Caco-2 (cell line): ENCODE measurements around the gene C1QTNF8. TPM values are rescaled to one million over a fixed set of nuclear protein-coding genes. Genes with fewer than 3 reads are reported as not detected.

Source experiments
- BruUV-seq: library from RNA; stranded (reverse); fragments of 400-500 nt; replicated peaks from 2 replicates; lab custom pipeline; 2021; lab: Mats Ljungman, UMichigan
- CTCF ChIA-PET: fragments of 300-600 bp; sonication (Branson Sonifier 250); formaldehyde crosslinking; loops from one replicate; lab custom pipeline; 2022; ENCODE audit warnings: antibody characterized with exemption; lab: Charles Lee
- POLR2A ChIA-PET: fragments of 300-600 bp; sonication (Branson Sonifier 250); formaldehyde crosslinking; loops from one replicate; lab custom pipeline; 2022; ENCODE audit warnings: antibody characterized with exemption; lab: Charles Lee
- DNase-seq, 2 experiments: peaks; one replicate each; pipeline versions ENCODE4 v3.0.0 to v3.0.0-alpha.2; 2020 to 2022
- H3K27me3 ChIP-seq: replicated peaks from 2 replicates; pipeline ENCODE4 v1.6.0; 2011; ENCODE audit warnings: low read length; ENCODE audit not compliant: control insufficient read depth, insufficient read depth
- H3K36me3 ChIP-seq: 2 replicates; pipeline ENCODE4 v1.5.1; 2011; ENCODE audit warnings: low read length; ENCODE audit not compliant: control insufficient read depth, insufficient read depth
- H3K4me1 ChIP-seq: fragments of 250-450 bp; sonication (Bioruptor Pico); 2 replicates; pipeline ENCODE4 v1.5.1; 2020; ENCODE audit warnings: mild to moderate bottlenecking
- H3K4me3 ChIP-seq: 2 replicates; pipeline ENCODE4 v1.5.1; 2011; ENCODE audit warnings: low read depth, mild to moderate bottlenecking, control low read depth, low read length
- H3K9me3 ChIP-seq: fragments of 250-450 bp; sonication (Bioruptor Pico); 2 replicates; pipeline ENCODE4 v1.5.1; 2020; ENCODE audit warnings: mild to moderate bottlenecking, moderate library complexity
- H3K27ac Mint-ChIP-seq: one replicate; pipeline ENCODE4 v1.8.0; 2022; ENCODE audit warnings: mixed read lengths; ENCODE audit not compliant: unreplicated experiment
- H3K27me3 Mint-ChIP-seq: one replicate; pipeline ENCODE4 v1.8.0; 2022; ENCODE audit warnings: mixed read lengths; ENCODE audit not compliant: insufficient read depth, unreplicated experiment
- H3K36me3 Mint-ChIP-seq: one replicate; pipeline ENCODE4 v1.8.0; 2022; ENCODE audit warnings: mild to moderate bottlenecking, mixed read lengths; ENCODE audit not compliant: insufficient read depth, unreplicated experiment
- H3K4me1 Mint-ChIP-seq: one replicate; pipeline ENCODE4 v1.8.0; 2022; ENCODE audit warnings: low read depth, mixed read lengths; ENCODE audit not compliant: unreplicated experiment
- H3K4me3 Mint-ChIP-seq: one replicate; pipeline ENCODE4 v1.8.0; 2022; ENCODE audit warnings: mild to moderate bottlenecking, moderate library complexity, mixed read lengths; ENCODE audit not compliant: unreplicated experiment
- H3K9me3 Mint-ChIP-seq: one replicate; pipeline ENCODE4 v1.8.0; 2022; ENCODE audit warnings: mixed read lengths; ENCODE audit not compliant: unreplicated experiment
- CTCF ChIP-seq, 2 experiments: fragments of 200-600 bp in 1 of 2; IDR thresholded peaks; 1 replicate in 1 of 2; 2 replicates in 1 of 2; pipeline versions ENCODE4 v1.5.1 to v1.8.0; 2011 to 2022; ENCODE audit warnings: antibody characterized with exemption in 1 of 2, control low read depth in 1 of 2, inconsistent platforms in 1 of 2, low read depth in 1 of 2, low read length in 1 of 2, mild to moderate bottlenecking in 1 of 2, moderate library complexity in 1 of 2; ENCODE audit not compliant: insufficient read depth in 1 of 2, severe bottlenecking in 1 of 2, unreplicated experiment in 1 of 2
- intact Hi-C: fragments of 100-400 bp; cut with micrococcal nuclease; formaldehyde crosslinking; loops from one replicate; pipeline ENCODE4 v1.10.0; 2022; ENCODE audit not compliant: unreplicated experiment
- total RNA-seq: library from RNA; stranded (reverse); gene quantifications from 2 replicates; pipeline ENCODE4 v1.2.3, GENCODE V29; 2022

C1QTNF8 gene
- total RNA-seq, 1 experiment from 2014 or later, result not detected

- Mint-ChIP-seq H3K9me3 (no peaks in the 10 kb centered on the region), H3K27me3 (no peaks in the 10 kb centered on the region), H3K4me1 (peaks cover 11% of the 10 kb centered on the region), H3K36me3 (no peaks in the 10 kb centered on the region), H3K27ac (no peak overlapping the region), H3K4me3 (no peak overlapping the region)
- no TSS peak for BruUV-seq
- Histone ChIP-seq H3K36me3 (no peaks in the 10 kb centered on the region), H3K27me3 (no peaks in the 10 kb centered on the region), H3K4me3 (no peak overlapping the region; the same call in 1 of the 2 replicates), H3K9me3 (no peaks in the 10 kb centered on the region), H3K4me1 (peaks cover 25% of the 10 kb centered on the region)
- CTCF ChIA-PET, result no interaction called here
- no peak for TF ChIP-seq CTCF (IDR thresholded peaks at IDR 0.05; ENCODE audit: insufficient read depth in 1 of 2, low read depth in 1 of 2, low read length in 1 of 2, severe bottlenecking in 1 of 2, unreplicated experiment in 1 of 2)
- intact Hi-C loops, result no loop called here
- peak; percentile 57 to 60 for DNase-seq
- POLR2A ChIA-PET, result no interaction called here
These were observed 17.4 kb downstream of the C1QTNF8 start for GRCh38 chr16:1078579-1079021.

DNA sequence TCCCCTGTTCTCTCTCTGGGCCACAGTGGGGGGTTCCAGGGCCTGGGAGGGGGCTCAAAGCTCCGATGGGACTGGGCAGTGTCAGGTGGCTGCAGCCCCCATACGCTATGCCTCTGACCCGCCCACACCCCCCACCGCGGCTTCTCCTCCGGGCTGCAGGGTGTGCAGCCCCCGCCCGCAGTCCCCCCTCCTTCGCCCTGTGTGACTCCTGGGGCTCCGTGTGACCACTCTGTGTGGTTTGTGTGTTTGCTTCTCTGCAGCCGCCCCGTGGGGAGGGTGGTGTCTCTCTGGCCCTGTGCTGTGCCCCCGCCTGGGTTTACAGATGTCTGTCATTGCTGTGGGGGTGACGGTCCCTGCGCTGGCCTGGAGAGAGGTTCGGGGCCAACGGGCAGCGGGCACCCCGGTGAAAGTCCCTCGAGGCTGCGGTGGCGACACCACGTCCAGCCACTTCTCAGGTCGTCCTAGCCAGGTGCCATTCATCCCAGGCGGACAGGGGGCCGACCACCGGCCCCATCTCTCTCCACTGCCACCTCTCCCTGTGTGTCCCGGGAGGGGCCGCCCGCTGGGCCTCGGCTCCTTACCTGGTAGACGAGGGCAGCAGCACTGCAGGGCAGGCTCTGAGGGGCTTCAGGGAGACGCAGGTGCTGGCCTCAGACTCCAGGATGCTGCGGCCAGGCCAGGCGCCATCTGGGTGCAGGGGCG, 18.0 kb downstream of the C1QTNF8 start:
- H3K27ac Mint-ChIP-seq, result no peak overlapping the region
- Histone ChIP-seq H3K36me3 (no peaks in the 10 kb centered on the region), H3K4me3 (peak overlapping the region; percentile 7; the same call in 1 of the 2 replicates), H3K4me1 (peaks cover 25% of the 10 kb centered on the region), H3K9me3 (no peaks in the 10 kb centered on the region), H3K27me3 (no peaks in the 10 kb centered on the region)
- ChIA-PET POLR2A (no interaction called here), CTCF (no interaction called here)
- TF ChIP-seq CTCF (IDR thresholded peaks at IDR 0.05; ENCODE audit: insufficient read depth in 1 of 2, low read depth in 1 of 2, low read length in 1 of 2, severe bottlenecking in 1 of 2, unreplicated experiment in 1 of 2), result no peak
- no peaks in the 10 kb centered on the region for H3K27me3 Mint-ChIP-seq
- intact Hi-C loops, result no loop called here
- peaks cover 11% of the 10 kb centered on the region for H3K4me1 Mint-ChIP-seq
- H3K9me3 Mint-ChIP-seq, result no peaks in the 10 kb centered on the region
- no peak overlapping the region for H3K4me3 Mint-ChIP-seq
- no TSS peak for BruUV-seq
- no peak for DNase-seq
- no peaks in the 10 kb centered on the region for H3K36me3 Mint-ChIP-seq

DNA sequence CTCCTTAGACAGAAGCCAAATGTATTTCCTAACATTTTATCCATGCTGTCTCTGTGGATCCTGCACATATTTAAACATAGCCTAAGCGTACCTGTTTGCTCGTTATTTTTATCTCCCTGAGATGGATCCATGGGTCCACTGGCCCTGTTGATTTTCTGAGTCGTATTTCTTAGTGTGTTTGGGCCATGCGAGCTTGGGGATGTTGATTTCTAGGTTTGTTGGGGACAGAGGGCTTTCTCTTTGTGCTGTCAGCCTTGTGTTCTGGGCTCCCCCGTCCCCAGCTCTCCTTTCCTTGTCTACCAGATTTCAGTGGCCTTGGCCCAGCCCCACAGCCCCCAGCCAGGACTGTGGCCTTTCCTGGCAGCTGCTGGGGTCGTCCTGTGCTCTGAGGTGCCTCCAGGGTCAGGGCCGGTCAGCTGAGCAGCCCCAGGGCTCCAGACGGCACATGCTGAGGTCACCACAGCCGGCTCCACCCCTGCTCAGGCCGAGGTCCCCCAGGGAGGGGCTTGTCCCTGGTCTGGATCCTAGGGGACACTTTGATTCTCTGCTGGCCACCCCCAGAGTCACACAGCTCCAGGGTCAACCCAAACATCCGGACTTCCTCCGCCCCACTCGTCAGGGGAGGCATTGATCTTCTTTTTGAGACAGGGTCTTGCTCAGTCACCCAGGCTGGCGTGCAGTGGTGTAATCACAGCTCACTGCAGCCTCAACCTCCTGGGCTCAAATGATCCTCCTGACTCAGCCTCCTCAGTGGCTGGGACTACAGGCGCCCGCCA, 19.1 kb downstream of the C1QTNF8 start:
- intact Hi-C loops, result no loop called here

More for the DNA sequence above, 19.1 kb downstream of the C1QTNF8 start:
- CTCF ChIA-PET, result no interaction called here
- Mint-ChIP-seq H3K27ac (no peak overlapping the region), H3K4me3 (no peak overlapping the region), H3K9me3 (no peaks in the 10 kb centered on the region), H3K27me3 (no peaks in the 10 kb centered on the region), H3K4me1 (peaks cover 6% of the 10 kb centered on the region), H3K36me3 (no peaks in the 10 kb centered on the region)
- Histone ChIP-seq H3K27me3 (no peaks in the 10 kb centered on the region), H3K4me1 (peaks cover 16% of the 10 kb centered on the region), H3K4me3 (no peak overlapping the region), H3K9me3 (no peaks in the 10 kb centered on the region), H3K36me3 (no peaks in the 10 kb centered on the region)
- POLR2A ChIA-PET, result no interaction called here
- TF ChIP-seq CTCF (IDR thresholded peaks at IDR 0.05; ENCODE audit: insufficient read depth in 1 of 2, low read depth in 1 of 2, low read length in 1 of 2, severe bottlenecking in 1 of 2, unreplicated experiment in 1 of 2), result no peak
- BruUV-seq, result no TSS peak
- no peak for DNase-seq
